A673 (cell line): ENCODE measurements around the gene STAG3.
"Not testable (repeated sequence)": the region's sequence is repeated elsewhere in the genome, so short reads cannot be mapped to it uniquely, and the experiment has no call there.

Experiments used
- CTCF ChIP-seq: fragments of 300-800, 200-600 bp; sonication (generic); conservative IDR thresholded peaks from 2 replicates; pipeline ENCODE4 v1.5.1; 2017; ENCODE audit warnings: low read depth, mild to moderate bottlenecking, antibody characterized with exemption, low read length, moderate library complexity, mixed read lengths
- EZH2 ChIP-seq: fragments of 200-600 bp; sonication (generic); IDR thresholded peaks from 2 replicates; pipeline ENCODE4 v1.6.1; 2017; ENCODE audit warnings: borderline replicate concordance, low read depth, mild to moderate bottlenecking, mixed read lengths, antibody characterized with exemption, low read length; ENCODE audit not compliant: poor library complexity, severe bottlenecking

- TF ChIP-seq CTCF, EZH2: not testable (repeated sequence)
Observed at GRCh38 chr7:100246865-100247137, 69.1 kb downstream of the STAG3 start.
